Hippocampal formation (tissue), 2 donors: ENCODE data around the gene VARS1.
"Not testable (repeated sequence)": the region's sequence is repeated elsewhere in the genome, so short reads cannot be mapped to it uniquely, and the experiment has no call there.

Source experiments
- DNase-seq, 2 donors: peaks; one replicate each; lab custom pipeline; 2025; lab: John Stamatoyannopoulos, UW

The VARS1 gene

DNA sequence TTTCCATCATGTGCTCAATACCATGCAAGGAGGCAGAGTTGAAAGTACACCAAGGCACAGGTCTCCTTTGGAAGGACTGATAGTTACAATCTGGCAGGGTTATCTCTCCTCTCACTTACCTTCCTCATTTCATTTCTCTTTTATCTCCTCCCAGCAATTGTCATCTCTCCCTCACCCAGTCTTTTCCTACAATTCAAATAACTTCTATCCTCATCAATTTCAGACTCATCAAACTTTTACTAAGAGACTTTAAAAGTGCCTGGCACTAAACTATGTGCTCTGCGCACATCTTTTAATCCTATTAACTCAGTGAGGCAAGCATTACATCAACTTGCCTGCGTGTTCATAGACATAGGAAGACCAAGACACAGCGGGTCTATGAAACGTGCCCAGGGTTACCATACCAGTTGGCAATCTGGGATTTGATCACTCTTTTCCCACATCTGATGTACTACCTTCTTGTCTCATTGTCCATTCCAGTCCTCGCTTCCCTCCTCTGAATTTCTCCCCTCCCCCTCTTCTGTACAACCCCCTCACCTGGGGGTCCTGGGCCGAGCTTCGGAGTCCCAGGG lies 1.2 kb downstream of the VARS1 start:
- DNase-seq, result no peak

DNA sequence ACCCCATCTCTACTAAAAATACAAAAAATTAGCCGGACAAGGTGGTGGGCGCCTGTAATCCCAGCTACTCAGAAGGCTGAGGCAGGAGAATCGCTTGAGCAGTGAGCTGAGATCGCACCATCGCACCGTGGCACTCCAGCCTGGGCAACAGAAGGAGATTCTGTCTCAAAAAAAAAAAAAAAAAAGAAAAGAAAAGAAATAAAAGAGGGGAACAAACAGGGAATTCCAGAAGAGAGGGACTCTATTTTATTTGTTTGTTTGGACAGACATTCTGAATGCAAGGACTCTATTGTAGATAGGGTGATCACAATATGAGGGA lies 1.7 kb downstream of the VARS1 start:
- not testable (repeated sequence) for DNase-seq

DNA sequence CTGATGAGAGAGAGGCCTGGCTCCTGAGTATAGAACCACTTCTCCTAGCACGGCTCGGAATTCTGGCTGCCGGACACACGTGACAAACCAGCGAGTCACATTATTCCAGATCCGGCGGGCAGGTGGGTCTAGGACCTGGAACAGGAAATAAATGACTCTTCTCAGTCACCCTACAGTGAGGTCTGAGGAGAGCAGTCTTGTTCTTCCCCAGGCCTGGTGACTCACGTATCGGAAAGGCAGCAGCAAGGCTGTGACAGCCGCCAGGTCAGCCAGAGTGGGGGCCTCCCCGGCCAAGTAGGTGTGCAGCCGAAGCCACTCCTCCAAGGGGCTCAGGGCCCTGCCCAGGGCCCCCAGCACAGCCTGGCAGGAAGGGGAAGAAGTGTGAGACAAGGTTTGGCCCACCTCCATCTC lies 2.8 kb downstream of the VARS1 start:
- no peak for DNase-seq

DNA sequence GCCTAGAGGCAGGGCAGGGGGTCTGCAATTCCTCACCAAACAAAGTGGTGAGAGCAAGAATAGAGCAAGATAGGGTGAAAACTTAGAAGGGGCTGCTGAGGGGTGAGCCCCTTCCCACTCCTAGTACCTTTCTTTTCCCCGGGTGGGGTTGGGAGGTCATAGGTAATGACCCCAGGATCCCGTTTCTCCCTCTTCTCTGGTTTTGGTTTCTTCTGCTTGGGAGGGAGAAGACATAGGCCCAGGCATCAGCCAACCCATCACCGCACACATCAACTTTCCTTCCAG lies 3.5 kb downstream of the VARS1 start:
- DNase-seq, result no peak

GRCh38 chr6:31791324-31792089 lies 4.0 kb downstream of the VARS1 start:
- DNase-seq, result peak in 1 of 2 donors; percentile 50

DNA sequence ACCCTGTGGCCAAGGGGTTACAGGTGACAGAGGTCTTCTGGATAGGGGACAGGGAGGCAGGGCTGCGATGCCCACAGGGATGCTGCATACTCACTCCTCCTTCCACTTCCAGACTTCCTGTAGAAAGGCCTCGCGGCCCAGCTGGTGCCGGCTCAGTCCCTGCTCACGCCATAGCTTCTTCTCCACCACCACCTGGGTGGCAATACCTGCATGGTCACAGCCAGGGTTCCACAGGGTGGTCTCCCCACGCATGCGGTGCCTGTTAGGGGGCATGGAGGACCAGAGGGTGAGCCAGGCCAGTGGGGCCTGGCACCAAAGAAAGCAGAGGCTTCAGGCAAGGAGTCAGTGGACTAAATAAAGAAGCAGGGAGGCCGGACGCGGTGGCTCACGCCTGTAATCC lies 10.1 kb downstream of the VARS1 start:
- DNase-seq, result no peak

DNA sequence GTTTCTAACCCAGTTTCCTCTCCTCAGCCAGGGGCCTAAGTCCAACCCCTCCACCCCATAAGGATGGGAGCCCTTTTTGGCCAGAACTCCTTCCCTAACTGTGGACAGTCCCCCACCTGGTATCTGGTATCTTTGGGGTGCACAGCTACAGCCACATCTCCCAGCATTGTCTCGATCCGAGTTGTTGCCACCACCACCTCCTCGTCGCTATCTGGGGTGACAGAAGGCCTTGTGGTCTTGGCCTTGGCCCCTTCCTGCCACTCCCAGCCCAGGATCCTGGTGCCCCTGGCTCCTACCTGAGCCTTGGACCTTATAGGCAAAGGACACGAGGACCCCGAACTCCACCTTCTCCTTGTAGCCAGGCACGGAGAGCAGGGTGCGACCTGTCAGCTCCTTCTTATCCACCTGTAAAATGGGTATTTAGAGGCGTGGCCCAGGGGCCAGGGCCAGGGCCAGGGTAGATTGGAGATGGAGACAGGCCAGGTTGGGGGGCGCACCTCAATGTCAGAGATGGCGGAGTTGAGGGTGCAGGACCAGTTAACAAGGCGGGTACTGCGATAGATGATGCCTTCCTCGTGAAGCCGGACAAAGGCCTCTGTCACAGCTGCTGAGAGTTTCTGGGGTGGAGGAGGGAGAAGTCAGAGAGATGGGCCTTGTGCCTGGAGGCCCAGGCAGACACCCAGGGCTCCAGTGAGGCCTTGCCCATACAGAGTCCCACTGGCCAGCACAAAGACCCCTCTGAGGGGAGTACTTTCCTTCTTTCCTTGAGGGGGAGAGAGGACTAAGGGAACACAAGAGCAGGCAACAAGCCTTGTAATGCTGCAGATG lies 11.2 kb downstream of the VARS1 start:
- no peak for DNase-seq

DNA sequence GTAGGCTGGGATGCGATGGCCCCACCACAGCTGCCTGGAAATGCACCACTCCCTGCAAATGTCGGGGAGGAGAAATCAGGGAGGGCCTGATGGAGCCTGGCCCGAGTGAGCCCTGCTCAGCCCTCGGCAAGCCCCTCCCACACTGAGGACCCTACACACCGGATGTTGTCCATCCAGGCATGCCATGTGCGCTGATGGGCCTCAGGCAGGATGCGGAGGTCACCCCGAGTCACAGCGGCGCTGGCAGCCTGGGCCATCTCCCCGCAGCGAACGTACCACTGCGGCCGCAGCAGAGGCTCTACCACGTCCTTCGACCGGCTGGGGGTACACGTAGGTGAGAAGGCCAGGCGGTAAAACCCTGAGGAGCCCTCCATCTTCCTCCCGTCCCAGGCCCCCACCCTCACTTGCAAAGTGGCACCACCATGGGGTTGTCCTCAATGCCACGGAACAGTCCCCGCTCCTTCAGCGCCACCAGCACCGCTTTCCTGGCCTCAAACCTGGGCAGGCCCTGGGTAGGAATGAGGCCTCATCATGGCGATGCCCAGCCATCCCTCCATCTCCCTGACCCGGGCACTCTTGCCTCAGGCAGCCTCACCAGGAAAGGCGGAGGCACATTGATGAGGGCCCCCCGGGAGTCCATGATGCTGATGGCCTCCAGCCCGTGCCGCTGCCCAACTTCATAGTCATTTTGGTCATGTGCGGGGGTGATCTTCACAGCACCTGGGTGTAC lies 13.3 kb downstream of the VARS1 start:
- no peak for DNase-seq

GRCh38 chr6:31781244-31782125 lies 14.1 kb downstream of the VARS1 start:
- DNase-seq, result no peak

- DNase-seq, result no peak
These were observed 14.9 kb downstream of the VARS1 start for GRCh38 chr6:31780507-31781243.

- no peak for DNase-seq
These were observed 15.6 kb downstream of the VARS1 start for GRCh38 chr6:31779908-31780307.

- DNase-seq, result no peak
These were observed 16.3 kb downstream of the VARS1 start for GRCh38 chr6:31778999-31779885.

DNA sequence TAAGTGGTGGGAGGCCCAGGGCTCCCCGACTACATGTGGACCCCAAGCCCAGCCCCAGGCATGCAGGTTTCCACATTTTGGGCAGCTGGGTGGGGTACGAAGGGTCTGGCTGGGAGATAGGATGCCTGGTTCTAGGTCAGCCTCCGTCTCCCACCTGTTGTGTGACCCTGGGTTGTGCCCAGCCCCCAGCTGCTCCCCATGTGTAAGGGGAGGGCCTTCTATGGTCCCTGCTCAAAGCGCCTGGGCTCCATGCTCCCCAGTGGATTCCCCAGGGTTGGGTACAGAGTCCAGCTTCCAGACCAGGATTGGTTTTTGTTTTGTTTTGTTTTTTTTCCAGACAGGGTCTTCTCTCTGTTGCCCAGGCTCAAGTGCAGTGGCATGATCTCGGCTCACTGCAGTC lies 17.4 kb downstream of the VARS1 start:
- no peak for DNase-seq

GRCh38 chr6:31777667-31778050 lies 17.9 kb downstream of the VARS1 start:
- DNase-seq, result no peak

GRCh38 chr6:31776989-31777666 lies 18.4 kb downstream of the VARS1 start, which contains the start of gene VWA7:
Gene VWA7, minus strand, starts transcription at chr6:31777328. Its CDS starts 549 bp downstream, at chr6:31776779.
- DNase-seq, result no peak

GRCh38 chr6:31776485-31776988 lies 19.0 kb downstream of the VARS1 start:
- no peak for DNase-seq

- no peak for DNase-seq
These were observed 19.7 kb downstream of the VARS1 start for GRCh38 chr6:31775633-31776484.

DNA sequence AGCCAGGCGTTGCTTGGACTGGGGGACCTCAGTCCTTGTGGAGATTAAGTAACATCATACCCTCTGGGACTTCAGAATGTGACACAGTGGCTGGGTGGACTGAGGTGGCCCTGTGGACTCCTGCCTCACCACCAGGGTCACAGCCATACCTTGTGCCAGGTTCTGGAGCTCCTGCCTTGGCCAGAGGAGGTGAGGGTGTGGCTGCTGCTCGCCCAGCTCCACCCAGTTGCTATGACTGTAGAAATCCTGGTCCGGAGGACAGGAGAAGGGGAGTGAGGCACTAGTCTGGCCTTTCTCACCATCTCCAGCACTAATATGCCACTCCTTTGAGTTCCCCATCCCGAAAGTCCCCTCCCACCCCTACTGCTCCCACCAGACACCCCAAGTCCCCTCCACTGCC lies 20.4 kb downstream of the VARS1 start:
- DNase-seq, result no peak
